HG02970 (cell line): ENCODE results near the gene KCNN3.

Experiments
- ATAC-seq: cut with Tn5 transposase; IDR thresholded peaks from one replicate; pipeline ENCODE4 v1.9.1; 2021; ENCODE audit warnings: mild to moderate bottlenecking, moderate library complexity, moderate number of reproducible peaks; ENCODE audit not compliant: unreplicated experiment, low FRiP score

KCNN3 gene

DNA sequence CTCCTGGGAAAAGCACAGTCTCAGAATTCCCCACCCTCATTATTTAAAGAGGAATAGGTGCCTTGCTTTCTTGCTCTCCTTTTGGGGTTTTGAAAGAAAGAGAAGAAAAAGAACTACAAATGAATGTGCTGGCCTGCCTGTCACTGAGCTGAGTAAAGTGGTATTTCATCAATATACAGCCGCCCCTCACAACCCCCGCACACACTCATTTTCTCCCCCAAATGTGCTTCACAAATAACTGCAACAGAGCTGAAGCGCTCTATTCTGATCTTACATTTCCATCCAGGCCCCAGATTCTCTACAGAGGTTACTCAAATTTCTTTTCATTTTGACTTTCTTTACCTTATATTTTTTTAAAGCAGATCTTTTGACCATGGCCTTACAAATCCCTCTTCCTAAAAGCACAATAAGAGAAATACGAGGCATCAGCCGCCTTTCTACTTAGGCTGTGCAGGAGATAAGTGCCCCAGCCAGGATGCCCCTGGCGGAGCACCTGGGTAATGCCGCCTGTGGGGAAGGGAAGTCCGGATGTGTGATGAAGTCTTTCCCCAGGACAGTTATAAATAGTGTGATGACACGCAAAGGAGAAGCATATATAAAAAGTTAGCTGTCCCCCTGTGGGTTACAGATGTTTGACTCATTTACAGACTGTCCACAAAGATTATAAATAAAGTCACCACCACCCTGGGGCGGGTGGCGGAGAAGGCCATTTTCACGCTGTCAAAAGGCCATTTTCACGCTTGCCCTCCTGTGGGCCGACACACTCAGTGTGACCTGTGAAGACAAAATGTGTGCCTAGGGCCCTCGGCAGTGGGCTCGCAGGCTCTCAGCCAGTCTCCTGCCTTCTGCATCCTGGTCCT lies 6.5 kb downstream of the KCNN3 start:
- ATAC-seq: no peak

- no peak for ATAC-seq
These were observed 7.2 kb downstream of the KCNN3 start for GRCh38 chr1:154862907-154863306.

- ATAC-seq: no peak
These were observed 8.4 kb downstream of the KCNN3 start for GRCh38 chr1:154861607-154862094.

GRCh38 chr1:154860156-154860870 lies 9.8 kb downstream of the KCNN3 start:
- ATAC-seq: peak; percentile 43

DNA sequence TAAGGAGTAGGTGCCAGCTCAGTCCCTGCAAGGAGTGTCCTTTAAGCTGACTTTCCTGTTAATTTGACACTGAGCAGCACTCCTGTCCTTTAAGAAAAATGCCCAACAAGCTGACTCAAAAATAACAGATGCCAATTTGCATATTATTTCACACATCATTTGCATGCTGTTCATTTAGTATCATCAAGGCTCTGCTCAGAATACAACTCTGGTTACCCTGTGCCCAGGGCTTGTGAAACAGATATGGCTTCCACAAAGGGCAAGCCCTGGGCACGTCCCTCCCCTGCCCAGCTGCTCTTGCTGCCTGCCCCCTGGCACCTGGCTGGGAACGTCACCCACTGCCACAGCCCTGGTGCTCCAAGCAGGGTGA lies 10.3 kb downstream of the KCNN3 start:
- ATAC-seq: peak; percentile 34

DNA sequence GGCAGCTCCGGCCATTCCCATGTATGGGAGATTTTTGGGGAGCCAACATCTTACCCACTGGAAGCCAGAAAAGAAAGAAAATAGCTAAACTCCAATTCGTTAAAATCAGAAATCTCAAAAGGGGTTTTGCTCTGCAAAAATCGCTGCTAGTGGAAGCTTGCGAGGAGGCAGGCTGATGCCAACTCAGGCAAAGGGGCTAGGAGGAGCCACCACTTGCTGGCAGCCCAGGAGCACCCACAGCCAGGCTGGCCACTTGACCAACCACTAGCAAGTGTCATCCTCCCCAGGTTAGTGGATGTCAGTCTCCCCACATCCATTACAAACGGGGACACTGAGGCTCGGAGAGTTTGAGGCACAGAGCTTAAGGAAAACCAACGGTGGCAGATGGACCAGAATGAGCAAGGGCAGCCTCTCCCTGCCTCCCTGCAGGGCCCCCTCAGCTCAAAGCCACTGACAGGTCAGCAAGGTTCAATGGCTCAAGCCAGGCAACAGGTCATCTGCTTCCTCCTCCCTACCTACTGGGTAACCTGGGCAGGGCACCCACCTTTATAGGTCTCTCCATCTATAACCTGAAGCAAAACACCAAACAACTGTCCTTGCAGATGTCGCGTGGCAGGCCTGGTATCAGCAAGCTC lies 10.8 kb downstream of the KCNN3 start:
- ATAC-seq: peak; percentile 1

DNA sequence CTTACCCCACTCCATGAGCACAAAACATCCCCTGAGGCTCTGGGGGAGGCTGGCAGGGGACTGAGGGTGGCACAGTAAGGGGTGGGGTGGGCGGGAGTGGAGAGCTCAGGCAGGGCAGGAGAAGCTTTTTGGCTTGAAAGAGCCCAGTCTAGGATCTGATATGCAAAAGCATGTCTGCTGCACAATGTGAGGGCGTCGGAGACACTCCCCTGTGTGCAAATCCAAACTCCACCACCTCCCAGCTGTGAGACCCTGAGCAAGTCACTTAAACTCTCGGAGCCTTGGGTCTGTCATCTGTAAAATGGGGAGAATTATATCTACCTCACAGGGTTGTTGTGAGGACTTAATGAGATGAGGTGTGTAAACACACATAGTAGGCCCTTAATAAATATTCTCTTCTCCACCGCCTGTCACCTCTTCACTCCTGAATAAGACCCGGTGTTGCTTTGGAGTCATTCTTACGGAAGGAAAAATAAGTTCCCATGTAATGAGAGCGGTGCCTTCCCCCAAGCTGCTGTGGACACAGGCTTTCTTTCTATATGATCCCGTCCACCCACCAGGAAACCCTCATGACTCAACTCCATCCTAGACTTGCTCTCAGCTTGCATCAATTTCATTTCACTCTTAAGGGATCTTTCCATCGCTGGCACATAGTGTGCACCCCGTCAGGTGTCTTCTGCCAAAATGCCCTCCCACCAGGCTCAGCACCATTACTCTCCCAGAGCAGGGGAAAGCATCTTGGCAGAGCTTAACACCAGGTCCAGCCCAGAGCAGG lies 12.5 kb downstream of the KCNN3 start:
- no peak for ATAC-seq

DNA sequence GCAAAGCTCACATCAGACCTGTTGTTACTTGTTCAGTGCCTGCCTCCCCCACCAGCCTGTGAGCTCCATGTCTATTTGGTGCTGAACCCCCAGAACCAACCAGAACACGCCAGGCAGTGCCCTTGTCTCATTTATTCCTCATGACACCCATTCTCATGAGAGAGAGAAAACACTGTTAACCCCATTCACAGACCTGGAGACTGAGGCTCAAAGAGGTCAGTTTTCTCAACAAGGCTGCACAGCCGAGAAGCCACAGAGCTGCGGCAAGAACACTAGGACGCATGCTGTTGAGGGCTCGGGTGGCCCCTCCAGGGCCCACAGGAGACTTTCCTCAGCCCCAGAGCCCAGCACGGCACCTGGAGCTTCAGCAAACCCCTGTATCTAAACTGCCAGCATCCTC lies 13.1 kb downstream of the KCNN3 start:
- ATAC-seq: no peak

DNA sequence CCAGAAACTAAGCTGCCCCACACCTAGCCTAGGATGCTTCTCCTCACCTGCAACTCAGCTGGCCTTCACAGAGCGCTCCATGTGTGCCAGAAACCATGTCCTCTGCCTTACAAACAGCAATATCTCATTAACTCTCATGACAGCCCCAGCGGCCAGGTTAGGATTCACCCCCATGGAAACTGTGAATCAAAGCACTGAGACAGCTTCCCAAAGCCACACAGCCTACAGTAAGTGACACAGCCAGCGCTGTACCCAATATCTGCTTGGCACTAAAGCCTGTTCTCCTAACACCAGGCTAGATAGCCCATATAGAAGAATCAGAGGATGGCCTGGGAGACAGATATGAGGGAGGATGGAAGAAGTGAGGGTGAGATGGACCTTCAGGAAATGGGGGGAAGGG lies 13.5 kb downstream of the KCNN3 start:
- no peak for ATAC-seq

DNA sequence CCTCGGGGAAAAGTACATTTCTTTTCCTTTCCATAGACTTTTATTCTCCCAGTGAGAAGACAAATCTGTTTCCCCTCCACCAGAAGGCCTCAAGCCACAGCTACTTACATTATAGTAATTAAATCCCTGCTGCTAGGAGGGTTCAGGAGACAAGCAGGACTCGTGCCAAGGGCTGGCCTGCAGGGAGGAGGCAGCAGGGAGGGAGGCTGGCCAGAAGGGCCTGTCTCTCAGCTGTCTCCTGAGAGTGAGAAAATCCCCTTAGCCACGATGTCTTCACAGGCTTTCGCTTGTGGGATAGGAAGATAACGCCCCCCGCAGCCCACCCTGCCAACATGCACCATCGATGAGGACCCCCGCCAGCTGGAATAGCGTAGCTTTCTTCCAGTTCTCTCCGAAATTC lies 14.0 kb downstream of the KCNN3 start:
- ATAC-seq: no peak

- no peak for ATAC-seq
These were observed 14.8 kb downstream of the KCNN3 start for GRCh38 chr1:154855186-154855851.

GRCh38 chr1:154852845-154853244 lies 17.2 kb downstream of the KCNN3 start:
- no peak for ATAC-seq

GRCh38 chr1:154851392-154852177 lies 18.5 kb downstream of the KCNN3 start:
- ATAC-seq: no peak

- no peak for ATAC-seq
These were observed 20.4 kb downstream of the KCNN3 start for GRCh38 chr1:154849645-154850131.

GRCh38 chr1:154848983-154849382 lies 21.1 kb downstream of the KCNN3 start:
- ATAC-seq: no peak

- no peak for ATAC-seq
These were observed 22.2 kb downstream of the KCNN3 start for GRCh38 chr1:154847891-154848290.

DNA sequence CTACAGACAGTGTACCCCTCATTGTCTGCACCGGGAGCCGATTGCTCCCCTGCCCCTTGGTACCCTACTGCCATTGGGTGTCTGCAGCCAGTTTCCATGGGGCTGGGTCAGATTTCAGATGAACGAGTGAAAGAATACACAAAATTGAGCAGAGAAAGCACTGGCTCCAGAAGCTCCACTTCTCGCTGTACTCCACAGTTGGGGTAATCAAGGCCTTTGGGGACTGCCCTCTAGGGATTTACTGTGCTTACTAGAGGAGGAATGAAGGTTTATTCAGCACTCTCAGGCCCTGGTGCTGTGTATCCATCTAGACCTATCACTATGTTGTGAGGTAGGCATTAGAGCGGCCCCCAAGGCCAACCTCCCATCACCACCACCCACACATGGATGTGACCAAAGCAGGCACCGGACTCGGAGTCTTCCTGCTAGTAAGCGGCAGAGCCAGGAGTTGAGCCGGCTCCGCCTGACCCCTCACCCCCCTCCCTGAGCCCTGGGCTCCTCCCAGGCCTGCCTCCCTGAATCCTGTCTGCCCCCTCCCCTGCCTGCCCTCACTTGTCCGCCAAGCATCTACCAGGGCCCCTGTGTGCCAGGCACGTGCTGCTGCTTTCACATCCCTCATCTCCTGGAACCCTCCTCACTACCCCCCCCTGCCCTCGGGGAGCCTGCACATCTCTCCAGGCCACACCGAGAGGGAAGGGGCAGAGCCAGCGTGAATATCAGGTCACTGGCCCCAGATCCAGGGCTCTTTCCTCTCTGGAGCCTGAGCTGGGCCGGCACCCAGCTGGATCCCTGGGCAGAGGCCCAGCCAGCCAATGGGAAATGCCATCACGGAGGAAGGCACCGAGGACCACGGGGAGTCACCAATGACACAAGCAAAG lies 23.3 kb downstream of the KCNN3 start:
- no peak for ATAC-seq

DNA sequence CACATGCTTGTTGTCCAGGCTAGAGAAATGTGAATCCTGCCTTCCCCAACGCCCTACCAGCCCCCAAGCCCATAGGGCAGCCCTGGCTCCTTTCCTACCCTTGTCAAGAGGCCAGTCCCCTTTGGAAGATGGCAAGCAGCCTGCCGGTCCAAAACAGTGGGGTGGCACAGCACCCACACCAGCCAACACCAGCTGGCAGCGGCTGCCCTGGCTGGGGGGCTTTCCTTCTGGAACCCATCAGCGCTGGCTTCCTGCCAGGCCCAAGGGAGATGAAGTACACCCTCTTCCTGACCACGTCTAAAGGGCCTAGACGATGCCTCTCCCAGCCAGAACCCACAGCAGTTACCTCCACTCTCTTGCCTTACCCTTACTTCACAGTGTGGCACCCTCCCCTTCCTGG lies 24.2 kb downstream of the KCNN3 start:
- no peak for ATAC-seq
